ENCODE data around the gene ERCC2.
A peak's percentile ranks its signal among the peaks of the same experiment; 100 is the strongest.
"Not testable (repeated sequence)": the region's sequence is repeated elsewhere in the genome, so short reads cannot be mapped to it uniquely, and the experiment has no call there.

The ERCC2 gene

DNA sequence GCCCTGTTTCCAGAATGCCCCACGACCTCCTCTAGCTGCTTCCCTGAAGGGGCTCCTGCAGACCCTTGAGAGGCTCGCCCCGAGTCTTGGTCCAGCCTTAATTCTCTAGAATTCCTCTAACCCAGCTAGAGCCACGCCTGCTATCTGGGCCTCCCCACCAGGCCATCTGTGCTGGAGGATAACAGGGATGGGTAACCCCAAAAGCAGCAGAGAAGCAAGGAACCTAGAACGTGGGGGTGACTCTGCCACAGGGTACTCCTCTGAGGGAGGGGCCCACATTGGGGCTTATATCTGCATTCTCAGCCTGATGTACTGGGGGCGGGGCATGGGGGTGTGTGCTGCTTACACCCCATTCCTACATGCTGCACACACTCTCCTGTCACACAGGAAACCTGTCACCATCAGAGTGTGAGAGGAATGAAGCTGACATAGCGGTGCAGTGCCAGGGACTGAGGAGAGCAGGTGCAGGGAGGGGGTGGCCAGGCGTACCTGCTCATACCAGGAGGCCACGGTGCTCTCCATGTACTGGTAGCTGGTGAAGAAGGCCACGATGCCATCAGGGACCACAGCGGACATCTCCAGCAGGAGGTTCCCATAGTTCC, 16.0 kb downstream of the ERCC2 start:
- no peak for DNase-seq (ENCODE audit: low spot score)

DNA sequence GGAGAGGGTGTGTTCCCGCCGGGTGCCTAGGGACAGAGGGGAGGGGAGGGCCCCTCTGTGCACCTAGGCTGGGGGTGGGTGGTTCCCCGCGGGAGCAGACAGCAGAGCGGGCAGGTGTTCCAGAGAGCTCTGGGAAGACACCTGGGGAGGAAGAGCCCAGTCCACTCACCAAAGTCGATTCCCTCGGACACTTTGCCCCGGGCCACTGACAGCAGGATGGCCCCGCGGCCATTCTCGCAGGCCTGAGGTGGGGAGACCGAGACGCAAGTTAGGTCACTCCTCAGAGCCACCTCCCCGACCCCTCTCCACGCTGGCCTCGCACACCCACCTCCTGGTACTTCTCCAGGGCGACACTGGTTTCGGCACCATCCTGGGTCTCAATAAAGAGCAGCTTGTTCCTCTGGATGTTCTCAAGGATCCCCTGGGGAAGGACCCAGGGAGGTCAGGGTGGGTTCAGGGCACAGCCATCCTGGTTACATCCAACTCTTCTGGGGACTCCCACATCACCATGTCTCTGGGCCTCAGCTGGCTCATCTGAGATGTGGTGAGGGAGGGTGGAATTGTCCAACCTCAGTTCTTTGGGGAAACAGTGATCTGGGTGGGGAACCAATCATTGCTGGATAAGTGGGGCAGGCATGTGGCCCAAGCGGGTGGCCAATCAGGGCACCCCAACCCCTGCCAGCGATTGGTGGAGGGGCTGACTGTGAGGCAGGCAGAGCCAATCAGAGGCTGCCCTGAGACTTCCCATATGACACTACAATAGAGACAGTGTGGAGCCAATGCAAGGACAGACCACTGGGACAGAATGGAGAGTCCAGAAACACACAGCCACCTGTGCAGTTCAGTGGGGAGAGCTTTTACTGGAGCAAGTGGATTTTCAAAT, 17.2 kb downstream of the ERCC2 start:
- DNase-seq (ENCODE audit: low spot score): no peak

DNA sequence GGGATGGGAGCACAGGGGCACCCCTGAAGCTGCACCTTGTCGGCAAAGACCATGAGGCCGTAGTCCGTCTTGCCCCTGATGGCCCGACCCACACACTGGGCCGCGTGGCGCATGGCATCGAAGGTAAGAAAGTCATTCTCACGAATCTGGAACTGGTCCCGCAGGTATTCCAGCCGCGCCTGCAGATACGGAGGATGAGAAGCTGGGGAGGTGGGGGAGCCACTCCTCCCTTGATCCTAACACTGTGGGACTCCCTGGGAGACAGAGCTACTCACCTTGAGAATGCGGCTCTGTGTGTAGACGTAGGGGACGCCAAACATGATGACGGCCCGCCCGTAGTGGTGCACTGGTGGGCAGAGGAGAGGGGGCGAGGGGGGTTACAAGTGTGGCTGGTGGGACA, 17.9 kb downstream of the ERCC2 start:
- no peak for DNase-seq (ENCODE audit: low spot score)

DNA sequence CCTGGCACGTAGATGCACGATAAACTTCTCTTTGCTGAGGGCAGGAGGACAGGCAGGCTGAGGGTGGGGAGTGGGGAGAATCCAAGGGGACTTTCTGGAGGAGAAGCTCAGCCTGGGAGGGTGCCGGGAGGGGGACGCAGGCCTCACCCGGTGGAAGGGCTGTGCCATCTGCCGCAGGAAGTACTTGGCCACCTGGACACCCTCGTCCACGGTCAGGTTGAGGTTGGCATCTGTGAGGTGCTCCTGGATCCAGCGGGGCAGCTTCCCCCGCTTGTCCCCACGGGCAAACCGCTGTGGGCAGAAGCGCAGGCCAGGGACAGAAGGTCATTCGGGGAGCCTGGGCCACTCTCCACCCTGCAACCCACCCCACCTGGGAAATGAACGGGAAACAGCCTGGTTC, 18.3 kb downstream of the ERCC2 start:
- no peak for DNase-seq (ENCODE audit: low spot score)

DNA sequence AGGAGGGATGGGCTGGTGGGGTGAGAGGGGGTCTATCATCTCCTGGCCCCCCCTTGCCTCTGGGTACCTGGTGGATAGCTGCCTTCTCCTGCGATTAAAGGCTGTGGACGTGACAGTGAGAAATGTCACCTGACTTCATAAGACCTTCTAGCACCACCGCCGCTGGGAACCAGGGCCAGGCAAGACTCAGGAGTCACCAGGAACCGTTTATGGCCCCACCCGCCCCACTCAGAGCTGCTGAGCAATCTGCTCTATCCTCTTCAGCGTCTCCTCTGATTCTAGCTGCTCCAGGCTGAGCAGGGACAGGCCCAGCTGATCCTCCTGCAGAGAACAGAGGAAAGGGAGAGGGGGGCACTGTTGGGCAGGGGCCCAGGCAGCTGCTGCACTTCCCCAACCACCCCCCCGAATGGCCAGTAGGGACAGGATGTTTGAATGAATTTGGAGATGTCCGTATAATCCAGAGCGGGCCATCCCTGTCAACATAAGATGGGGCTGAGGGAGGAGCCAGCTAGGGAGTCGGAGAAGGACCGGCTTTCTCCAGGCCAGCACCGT, 18.9 kb downstream of the ERCC2 start:
- DNase-seq (ENCODE audit: low spot score): no peak

DNA sequence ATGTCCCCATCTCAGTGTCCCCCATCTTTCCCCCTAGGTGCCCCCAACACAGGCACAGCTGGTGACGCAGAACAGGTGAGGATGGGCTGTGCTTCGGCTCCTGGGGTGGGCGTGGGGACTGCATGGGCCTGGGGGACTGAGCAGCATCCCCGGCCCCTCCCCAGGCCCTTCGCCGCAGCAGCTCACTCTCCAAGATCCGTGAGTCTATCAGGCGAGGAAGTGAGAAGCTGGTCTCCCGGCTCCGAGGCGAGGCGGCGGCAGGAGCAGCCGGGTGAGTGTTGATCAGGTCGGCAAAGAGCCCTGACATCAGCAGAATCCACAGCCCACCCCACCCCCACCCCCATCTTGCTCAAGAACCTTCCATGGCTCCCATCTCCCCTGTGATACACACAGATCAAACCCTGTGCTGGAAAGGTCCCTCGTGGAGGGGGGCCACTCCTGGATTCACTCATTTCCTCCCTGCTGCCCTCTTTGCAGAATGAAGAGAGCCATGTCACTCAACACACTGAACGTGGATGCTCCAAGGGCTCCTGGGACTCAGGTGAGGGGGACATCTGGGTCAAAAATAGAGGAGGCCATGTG, 19.8 kb downstream of the ERCC2 start:
- no peak for DNase-seq (ENCODE audit: low spot score)

DNA sequence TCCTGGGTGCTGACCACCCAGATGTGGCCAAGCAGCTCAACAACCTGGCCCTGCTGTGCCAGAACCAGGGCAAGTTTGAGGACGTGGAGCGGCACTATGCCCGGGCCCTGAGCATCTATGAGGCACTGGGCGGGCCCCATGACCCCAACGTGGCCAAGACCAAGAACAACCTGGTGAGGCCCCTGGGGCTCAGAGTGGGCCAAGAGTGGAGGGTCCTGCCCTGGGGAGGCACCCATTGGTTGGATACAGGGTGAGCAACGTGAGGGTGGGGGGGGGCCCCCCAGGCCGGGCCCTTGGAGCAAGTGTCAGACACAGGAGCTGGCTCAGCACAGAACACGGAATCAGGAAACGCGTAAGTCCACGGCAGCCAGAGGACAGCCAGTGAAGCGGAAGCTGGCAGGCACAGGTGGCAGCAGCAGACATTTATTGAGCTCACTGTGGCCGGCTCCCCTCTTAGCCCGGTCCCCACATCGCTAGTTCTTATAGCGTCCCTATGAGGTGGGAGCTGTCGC, 20.9 kb downstream of the ERCC2 start:
- no peak for DNase-seq (ENCODE audit: low spot score)

DNA sequence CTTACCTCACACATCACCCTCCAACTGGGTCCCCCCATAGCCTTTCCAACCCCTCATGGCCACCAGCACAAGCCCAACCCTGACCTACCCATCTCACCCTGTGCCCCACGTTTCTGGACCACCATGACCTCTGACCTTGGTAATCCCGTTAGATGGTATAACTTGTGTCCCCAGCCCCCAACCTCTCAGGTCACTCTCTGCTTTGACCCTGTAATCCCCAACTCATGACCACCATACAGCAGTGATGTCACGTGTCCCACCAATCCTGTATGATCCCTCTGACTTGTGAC, 21.3 kb downstream of the ERCC2 start:
- no peak for DNase-seq (ENCODE audit: low spot score)

DNA sequence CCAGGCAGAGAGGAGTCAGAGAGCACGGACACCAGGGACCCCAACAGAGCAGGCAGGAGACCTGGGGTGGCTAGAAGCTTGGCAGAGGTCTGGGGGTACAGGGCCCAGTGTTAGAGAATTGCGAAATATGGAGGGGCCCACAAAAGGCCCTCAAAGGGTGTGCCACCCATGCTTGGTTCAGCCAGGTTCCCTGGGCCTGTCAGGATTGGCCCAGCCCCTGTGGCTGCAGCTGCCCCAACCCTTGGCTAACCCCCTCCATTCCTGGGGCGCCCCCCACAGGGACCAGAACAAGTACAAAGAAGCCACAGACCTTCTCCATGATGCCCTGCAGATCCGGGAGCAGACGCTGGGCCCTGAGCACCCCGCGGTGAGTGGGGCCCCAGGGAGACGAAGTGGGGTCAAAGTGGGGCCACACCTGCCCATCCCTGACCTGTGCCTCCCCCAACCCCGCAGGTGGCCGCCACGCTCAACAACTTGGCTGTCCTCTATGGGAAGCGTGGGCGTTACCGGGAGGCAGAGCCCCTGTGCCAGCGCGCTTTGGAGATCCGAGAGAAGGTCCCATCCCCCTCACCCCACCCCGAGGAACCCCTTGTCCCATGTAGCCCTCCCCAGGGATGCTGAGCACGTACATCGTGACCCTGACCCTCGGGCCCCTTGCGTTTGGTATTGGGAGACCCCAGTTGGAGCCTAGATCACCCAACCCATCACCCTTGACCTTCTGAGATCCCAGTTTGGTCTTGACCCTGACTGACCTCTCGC, 21.8 kb downstream of the ERCC2 start:
- DNase-seq (ENCODE audit: low spot score): no peak

DNA sequence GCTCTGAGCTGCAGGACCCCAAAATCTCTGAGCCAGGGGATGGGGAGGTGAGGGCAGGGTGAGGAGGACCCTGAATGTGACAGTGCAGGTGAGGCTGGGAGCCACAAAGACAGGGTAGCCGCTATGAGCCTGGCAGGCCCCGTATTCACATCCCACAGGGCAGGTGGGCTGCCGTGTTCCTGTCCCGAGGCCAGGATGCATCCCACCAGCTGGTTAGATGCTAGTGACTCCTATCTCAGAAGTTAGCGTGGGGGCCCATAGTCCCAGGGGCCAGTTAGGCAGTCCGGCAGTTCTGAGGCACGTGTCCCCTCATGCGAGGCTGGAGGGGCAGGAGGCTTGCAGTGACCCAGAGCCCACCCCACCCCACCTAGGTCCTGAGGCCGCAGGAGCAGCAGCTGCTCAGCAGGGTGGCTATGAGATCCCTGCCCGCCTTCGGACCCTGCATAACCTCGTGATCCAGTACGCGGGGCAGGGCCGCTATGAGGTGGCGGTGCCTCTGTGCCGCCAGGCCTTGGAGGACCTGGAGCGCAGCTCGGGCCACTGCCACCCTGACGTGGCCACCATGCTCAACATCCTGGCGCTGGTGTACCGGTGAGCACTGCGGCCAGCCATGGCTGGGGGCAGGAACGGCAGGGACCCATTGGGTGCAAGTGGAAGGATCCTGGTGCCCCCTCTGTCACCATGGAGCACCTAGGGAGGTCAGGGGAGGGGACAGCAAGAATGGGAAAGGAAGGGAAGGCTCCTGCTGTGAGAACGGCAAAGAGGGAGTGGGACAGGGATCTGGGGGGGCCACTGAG, 22.6 kb downstream of the ERCC2 start:
- DNase-seq (ENCODE audit: low spot score): no peak

DNA sequence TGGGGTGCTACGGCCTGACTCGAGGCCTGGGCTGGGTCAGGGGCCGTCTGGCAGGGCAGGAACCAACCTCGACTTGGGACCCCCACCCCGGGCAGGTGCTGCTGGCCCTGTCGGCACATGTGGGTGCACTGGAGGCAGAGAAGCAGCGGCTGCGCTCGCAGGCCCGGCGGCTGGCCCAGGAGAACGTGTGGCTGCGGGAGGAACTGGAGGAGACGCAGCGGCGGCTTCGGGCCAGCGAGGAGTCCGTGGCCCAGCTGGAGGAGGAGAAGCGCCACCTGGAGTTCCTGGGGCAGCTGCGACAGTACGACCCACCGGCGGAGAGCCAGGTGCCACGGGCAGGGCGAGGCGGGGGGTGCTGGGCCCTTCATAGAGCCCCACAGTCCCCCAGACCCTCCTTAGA, 23.9 kb downstream of the ERCC2 start:
- no peak for DNase-seq (ENCODE audit: low spot score)

DNA sequence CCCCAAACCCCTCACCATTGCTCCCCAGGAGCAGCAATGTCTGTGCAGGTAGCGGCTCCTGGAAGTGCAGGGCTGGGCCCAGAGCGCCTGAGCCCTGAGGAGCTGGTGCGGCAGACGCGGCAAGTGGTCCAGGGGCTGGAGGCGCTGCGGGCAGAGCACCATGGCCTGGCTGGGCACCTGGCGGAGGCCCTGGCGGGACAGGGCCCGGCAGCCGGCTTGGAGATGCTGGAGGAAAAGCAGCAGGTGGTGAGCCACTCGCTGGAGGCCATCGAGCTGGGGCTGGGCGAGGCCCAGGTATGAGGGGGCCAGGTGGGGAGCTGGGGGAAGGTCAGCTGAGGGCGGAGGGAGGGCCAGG, 24.9 kb downstream of the ERCC2 start:
- no peak for DNase-seq (ENCODE audit: low spot score)

DNA sequence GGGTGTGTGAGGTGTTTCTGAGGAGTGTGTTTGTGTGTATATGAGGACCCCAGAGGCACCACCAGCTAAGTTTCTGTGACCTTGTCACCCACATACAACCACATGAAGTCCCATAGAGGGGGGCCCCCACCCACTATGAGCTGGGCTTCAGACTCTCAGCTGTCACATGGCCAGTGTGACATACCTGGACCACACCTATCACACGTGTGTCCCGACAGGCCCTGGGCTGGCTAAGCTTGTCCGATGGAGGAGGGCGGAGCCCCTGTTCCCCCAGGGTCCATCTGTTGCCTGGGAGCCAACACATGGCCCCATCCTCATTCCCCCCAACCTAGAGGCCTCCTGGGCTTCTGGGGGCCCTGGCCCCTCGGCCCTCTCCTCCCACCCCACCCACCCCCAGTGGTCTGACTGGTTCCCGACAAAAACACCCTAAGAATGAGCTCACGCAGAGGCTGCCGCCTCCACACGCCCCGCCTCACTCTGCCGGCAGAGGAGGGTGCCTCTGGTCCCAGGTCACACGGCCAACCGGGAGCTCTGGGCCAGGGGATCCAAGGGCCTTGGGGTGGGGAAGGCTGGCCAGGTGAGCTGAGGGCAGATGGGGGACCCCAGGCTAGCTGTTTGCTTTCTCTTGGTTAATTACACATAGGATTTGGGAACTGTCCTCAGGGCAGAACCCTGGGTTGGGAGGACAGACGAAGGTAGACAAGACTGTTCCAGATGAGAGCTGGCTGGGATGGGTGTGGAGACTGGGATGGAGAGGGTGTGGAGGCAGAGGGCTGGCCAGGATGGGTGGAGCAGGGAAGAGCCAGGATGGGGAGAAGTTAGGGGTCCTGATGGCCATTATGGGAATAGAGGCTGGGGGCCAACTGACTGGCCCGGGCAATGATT, 25.5 kb downstream of the ERCC2 start:
- no peak for DNase-seq (ENCODE audit: low spot score)

DNA sequence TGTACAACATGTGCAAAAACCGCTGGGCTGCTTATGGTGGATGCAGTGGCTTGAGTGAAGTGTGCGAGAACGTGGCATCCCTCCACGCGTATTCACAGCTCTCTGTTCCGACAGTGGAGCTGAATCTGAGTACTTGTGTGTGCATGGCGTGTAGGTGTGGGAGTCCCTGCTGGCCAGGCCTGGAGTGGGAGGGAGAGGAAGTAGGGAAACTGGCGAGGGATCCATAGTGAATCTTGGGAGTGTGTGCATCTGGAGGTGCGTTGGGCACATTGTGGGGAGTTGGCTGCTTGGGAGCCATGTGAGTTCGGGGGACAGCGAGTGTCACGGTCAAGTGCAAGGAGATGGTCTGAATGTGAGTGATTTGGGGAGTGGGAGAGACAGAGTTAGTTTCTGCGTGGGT, 27.5 kb downstream of the ERCC2 start:
- DNase-seq (ENCODE audit: low spot score): no peak

DNA sequence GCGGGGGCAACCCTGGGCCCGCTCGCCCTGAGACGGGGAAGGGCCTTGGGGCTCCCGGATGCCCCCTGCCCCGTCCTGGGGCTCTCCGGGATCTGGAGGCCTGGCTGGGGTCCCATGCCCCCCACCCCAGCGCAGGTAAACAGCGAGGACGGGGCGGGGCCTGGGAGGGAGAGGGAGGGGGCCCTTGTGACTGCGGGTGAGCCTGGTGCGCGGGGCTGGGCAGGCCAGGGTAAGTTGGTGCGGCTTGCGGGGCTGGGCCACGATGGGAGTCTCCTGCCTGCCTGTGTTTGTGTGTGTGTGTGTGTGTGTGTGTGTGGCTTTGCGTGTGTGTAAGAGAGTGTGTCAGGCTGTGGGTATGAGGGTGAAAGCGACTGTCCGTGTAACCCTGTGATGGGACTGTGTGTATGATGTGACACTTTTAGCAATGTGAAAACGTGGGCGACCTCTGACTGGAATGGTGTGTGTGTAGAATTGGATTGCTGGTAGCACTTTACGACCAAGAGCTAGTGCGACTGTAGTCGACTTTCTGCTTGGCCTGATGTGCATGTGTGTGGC, 29.4 kb downstream of the ERCC2 start:
- DNase-seq (ENCODE audit: low spot score): no peak

DNA sequence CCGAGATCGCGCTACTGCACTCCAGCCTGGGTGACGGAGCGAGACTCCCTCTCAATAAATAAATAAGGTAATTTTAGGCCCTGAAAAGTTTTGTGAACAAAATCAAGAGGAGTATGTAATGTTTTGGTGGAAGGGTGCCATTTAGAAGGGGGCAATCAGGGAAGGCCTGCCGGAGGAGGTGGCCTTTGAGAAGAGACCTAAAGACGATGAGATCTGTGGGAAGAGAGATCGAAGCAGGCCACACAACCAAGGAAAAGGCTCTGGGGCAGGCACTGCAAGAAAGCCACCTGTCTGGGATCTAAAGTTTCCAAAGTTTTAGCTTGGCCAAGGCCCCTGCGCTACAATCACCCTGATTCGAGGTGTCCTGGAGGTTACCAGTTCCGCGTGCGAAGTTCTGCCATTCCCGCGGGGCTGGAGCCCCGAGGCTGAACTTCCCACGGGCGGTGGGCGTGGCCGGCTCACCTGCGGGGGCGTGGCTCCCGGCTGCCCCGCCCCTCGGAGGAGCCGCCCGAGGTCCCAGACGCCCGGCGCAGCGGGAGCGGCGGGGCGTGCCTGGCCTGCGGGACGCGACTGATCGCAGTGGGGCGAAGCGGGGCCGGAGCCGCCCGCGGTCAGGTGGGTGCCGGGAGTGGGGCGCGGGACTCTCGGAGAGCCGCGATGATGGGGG, 30.0 kb downstream of the ERCC2 start, which contains the start of gene KLC3:
TSS of gene KLC3 (plus strand) at position 519 of the 667 bp plus-strand sequence. CDS start 4,792 bp downstream, outside the sequence.
- DNase-seq (ENCODE audit: low spot score): peak; percentile 79

DNA sequence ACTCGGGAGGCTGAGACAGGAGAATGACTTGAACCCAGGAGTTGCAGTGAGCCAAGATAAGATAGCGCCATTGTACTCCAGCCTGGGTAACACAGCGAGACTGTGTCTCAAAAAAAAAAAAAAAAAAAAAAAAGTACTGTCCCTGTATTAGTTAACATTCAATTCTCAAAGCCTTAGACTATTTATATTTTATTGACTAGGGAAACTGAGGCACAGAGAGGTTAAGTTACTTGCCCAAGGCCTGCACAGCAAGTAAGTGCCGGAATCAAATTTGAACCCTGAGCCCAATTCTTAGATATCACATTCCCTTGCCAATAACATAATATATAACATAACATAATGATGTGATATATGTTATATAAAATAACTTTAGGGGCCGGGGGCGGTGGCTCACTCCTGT, 30.7 kb downstream of the ERCC2 start:
- DNase-seq (ENCODE audit: low spot score): no peak

DNA sequence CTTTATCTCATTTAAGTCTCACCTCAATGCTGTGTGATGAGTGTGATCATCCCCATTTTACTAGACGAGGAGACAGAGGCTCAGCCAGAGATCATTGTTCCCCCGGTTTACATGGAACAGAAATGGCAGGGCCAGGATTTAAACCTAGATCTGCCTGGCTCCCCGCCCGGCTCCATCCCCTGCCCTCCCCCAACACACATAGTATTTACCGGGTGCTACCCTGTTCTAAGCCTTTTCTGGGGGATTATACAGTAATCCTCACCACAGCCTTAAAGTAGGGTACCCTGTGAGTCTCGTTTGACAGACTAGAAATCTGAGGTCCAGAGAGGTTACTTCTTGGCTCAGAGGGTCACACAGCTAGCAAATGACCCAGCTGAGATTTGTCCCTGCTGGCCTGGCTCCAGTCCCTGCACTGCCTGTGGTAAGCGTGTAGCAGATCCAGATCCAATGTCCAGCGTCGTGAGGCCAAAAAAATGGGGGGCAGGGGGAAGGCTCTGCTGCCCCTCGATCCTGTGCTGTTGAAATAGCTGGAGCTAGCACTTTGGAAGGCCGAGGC, 33.6 kb downstream of the ERCC2 start:
- DNase-seq (ENCODE audit: low spot score): no peak

DNA sequence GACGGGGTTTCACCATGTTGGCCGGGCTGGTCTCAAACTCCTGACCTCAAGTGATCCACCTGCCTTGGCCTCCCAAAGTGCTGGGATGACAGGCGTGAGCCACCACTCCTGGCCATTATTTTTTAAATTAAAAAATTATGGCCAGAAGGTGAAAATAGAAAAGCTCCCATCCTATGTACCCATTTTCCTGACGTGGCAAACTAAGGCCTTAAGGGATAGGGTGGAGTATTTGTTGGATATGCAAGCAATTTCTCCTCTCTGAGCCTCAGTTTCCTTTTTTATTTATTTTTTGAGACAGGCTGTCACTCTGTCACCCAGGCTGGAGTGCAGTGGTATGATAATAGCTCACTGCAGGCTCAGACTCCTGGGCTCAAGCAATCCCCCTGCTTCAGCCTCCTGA, 35.5 kb downstream of the ERCC2 start:
- not testable (repeated sequence) for DNase-seq (ENCODE audit: low spot score)
